ENCODE data around the gene ADARB2.

ADARB2 gene

GRCh38 chr10:1736144-1736971, 967 bp downstream of the ADARB2 start:
- no peak for DNase-seq (ENCODE audit: low read depth)

GRCh38 chr10:1735562-1735961, 1.8 kb downstream of the ADARB2 start:
- no peak for DNase-seq (ENCODE audit: low read depth)

DNA sequence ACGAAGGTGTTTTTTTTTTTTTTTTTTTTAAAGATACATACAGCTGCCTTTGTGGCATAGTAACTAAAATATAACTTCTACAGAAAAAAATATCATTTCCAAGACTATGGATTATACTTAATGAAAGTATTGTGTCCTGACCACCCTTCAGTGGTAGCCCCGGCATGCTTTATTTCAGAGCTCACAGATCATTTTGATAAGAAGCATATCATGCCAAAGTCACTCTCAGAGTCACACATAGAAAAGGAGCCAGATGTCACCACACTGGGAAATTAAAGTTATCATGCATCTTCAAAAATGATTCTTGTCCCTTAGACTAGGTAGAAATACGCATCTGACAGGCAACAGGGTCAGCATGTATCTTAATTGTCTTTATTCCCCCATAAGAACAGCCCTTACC, 3.0 kb downstream of the ADARB2 start:
- DNase-seq (ENCODE audit: low read depth): no peak

DNA sequence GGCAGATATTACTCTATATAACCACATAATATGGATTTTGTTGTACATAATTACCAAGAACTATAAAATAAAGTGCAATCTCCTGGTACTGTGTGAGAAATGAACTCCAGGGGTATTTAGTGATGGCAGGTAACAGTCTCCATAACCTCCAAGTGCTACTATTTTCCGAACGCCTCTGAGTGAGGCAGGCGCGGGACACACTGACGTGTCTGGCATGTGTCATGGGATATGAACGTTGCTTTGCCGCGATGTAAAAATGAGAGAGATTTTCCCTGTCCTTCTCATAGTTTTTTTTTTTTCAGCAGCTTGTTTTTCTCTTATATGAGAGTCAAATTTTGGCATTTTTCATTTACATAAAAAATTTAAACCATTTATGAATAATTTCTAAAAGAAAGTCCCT, 3.6 kb downstream of the ADARB2 start:
- DNase-seq (ENCODE audit: low read depth): no peak

- no peak for DNase-seq (ENCODE audit: low read depth)
Observed at GRCh38 chr10:1732564-1732996, 4.7 kb downstream of the ADARB2 start.

- DNase-seq (ENCODE audit: low read depth): no peak
Observed at GRCh38 chr10:1731592-1731991, 5.7 kb downstream of the ADARB2 start.

DNA sequence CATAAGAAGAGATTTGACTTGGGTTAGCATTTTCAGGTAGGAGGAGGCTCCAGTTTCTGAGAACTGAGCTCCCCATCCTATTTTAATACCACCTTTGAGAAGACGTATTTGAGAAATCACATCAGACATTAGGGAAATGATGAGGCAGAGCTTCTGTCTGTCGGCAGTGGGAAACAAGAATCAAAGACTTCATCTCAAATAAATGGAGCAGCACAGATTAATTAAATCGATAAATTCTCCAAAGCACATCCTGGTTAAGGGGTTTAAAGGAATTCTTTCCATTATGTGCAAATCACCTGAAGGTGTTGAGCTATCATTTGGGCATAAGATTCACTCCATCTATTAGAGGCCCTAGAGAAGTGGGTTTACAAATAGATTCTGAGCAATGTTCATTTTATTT, 7.6 kb downstream of the ADARB2 start:
- no peak for DNase-seq (ENCODE audit: low read depth)

DNA sequence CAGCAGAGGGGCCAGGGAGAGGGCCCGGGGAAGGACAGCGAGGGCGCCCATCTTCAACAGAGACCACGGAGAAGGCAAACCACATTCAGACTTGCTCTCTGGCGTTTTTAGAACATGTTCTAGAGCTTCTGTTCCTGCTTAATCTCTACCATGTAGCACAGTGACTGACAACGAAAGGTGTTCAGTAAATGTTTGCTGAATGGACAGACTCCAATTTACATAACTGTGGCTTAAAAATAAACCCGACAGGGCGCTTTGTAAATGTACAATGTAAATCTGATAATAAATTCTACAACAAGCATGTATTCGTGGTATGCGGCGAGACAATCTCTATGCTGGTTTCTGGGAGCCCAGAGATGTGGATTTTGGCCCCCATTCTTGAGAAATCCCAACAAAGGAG, 10.5 kb downstream of the ADARB2 start:
- no peak for DNase-seq (ENCODE audit: low read depth)

GRCh38 chr10:1724921-1725488, 12.3 kb downstream of the ADARB2 start:
- DNase-seq (ENCODE audit: low read depth): no peak

DNA sequence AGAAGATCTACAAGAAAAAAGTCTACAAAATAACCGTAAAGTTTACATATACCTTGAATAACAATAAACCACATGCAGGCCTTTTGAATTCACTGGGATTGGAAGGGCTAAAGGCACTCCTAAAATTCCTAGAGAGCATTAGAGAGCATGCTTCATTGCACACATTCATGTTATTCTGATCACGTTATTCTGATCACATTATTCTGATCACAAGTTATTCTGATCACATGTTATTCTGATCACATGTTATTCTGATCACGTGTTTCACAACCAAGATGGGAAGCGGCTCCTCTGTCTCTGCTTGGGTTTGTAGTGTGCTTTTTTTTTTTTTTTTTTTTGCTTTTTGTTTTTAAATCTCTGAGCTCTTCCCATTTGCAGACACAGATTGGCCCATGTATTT, 20.5 kb downstream of the ADARB2 start:
- DNase-seq (ENCODE audit: low read depth): no peak

GRCh38 chr10:1715821-1716220, 21.5 kb downstream of the ADARB2 start:
- DNase-seq (ENCODE audit: low read depth): no peak

DNA sequence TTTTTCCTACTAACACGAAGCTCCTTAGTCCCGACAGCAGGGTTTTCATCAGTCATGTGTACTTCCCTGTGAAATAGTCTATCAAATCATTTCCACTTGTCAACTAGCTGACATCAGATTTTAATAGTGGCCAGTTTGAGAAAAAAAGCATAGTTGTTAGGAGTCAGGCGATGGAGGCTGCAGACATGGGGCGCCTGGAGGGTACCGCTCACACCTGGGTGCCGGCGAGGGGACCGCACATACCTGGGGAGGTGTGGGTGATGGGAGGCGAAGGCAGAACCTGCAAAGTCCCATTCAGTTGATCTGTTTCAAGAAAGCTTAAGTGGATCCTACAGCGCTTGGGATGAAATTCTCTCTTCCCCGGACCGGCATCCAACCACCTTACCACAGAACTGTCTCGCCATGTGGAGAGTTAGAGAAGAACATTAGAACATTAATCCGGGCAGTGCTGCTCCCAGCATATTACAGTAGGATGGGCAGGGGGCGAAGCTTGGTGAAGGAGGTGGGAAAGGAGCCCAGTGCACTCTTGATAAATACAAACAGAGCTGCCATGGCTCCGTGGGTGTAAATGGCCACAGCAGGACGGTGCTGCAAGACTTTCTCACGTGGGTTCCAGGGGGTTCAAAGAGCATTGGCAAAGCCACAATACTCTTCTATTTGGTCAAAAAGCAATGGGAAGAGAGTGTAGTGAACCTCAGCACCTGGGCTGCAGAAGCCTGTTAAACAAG, 24.2 kb downstream of the ADARB2 start:
- DNase-seq (ENCODE audit: low read depth): no peak

DNA sequence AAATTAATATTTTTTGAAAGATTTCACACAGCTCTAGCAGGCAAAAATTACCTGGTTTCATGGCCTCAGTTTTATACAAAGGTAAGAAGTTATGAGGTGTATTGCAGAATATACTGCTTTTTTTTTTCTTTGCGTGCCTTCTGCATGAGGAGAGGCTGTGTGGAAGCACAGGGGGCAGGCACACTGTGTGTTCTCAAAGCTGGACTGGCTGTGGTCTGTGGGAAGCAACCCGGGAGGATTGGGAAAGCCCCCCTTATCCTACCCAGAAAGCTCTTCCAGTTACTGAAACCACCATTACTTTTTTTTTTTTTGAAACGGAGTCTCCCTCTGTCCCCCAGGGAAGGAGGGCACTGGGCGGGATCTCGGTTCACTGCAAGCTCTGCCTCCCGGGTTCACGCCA, 25.0 kb downstream of the ADARB2 start:
- no peak for DNase-seq (ENCODE audit: low read depth)

- DNase-seq (ENCODE audit: low read depth): no peak
Observed at GRCh38 chr10:1709161-1709560, 28.2 kb downstream of the ADARB2 start.

DNA sequence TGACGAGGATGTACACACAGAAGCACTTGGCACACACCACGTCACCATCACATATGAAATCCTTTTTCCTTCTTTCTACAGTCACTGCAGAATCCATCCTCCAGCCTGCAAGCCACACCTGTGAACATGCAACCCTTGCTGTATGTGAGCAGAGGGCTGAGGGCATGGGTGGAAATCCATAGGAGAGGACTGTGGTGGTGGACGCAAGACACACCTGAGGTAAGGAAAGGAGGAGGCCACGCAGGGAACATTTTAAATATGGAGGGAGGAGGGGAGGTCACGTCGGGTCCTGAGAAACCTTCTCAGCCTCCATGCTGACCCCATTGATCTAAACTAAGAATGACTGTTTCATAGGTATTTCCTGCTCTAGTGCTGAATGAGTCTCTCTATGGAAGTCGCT, 28.6 kb downstream of the ADARB2 start:
- DNase-seq (ENCODE audit: low read depth): no peak

GRCh38 chr10:1706711-1707110, 30.6 kb downstream of the ADARB2 start:
- no peak for DNase-seq (ENCODE audit: low read depth)

DNA sequence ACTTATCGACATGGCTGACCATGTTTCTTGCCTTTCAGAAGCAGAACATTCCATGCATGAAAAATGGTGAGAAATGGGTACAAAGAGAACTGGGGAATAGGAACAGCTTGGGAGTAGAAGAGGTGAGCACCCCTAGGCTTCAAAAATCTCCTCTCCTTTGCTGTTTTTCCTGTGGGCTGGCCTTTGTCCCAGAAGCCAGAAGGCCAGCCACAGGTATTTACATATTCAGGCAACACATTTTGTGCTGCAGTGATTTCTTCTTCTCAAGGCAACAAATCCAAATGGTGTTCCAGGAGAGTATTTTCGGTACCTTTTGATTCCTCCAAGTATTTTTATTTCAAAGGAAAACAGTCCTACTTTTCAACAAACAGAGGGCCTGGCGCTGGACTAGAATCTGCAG, 31.1 kb downstream of the ADARB2 start:
- no peak for DNase-seq (ENCODE audit: low read depth)

GRCh38 chr10:1698185-1698584, 39.1 kb downstream of the ADARB2 start:
- DNase-seq (ENCODE audit: low read depth): no peak

DNA sequence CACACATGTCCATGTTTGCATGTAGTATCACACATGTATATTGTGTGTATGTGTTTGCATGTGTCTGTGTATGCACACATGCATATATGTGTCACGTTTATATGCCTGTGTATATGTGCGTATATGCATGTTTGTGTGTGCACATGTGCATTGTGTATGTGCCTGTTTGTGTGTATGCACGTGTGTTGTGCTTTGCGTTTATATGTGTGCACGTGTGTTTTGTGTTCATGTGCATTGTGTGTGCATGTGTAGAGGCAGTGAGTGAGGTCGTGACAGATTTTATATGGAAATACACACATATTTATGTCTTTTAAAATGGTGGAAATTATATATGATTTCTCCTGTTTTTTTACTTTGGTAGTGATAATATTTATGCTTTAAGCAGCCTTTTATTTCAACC, 41.2 kb downstream of the ADARB2 start:
- DNase-seq (ENCODE audit: low read depth): no peak

- no peak for DNase-seq (ENCODE audit: low read depth)
Observed at GRCh38 chr10:1690086-1690485, 47.2 kb downstream of the ADARB2 start.

DNA sequence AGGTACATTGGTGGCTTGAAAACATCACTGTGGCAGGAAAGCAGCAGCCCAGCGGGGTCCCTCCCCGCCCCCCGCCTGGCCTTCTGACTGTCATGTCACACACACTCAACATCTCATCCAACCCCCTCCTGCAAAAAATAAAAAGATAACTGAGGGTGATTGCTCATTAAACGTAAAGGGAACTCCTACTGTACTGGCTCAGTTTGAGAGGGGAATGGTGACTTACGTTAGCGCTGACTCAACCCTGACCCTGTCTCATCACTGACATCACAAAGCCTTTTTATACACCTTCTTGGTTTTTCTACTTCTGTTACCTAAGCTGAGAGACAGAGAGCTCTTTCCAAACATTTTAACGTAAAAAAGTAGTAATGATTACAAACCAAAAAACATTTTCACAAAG, 48.8 kb downstream of the ADARB2 start:
- DNase-seq (ENCODE audit: low read depth): no peak

- no peak for DNase-seq (ENCODE audit: low read depth)
Observed at GRCh38 chr10:1687623-1688150, 49.6 kb downstream of the ADARB2 start.

DNA sequence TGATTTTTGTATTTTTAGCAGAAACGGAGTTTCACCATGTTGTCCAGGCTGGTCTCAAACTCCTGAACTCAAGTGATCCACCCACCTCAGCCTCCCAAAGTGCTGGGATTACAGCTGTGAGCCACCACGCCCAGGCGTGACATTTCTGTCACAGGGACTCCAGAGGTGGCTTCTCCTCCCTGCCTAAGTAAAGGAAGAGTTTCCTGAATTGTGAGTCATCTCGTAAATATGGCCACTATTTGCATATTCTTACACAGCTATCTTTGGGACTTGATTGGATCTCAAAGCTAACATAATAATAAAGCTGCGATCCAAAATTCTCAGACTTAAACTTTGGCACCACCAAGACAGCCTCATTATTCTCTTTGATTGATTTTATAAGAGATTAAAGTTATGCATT, 50.1 kb downstream of the ADARB2 start:
- no peak for DNase-seq (ENCODE audit: low read depth)

Measured in activated gamma-delta T cell treated with anti-CD3 and anti-CD28 coated beads, Interleukin-2, amount 50 U/mL, for 16 hours (primary cell).